ENCODE results near the gene EFCAB7. TPM values are rescaled to one million over a fixed set of nuclear protein-coding genes. Genes with fewer than 3 reads are reported as not detected.

The EFCAB7 gene
- total RNA-seq, 3 donors from 2014 or later = 5.6 to 15.1 (median 12.5) TPM

DNA sequence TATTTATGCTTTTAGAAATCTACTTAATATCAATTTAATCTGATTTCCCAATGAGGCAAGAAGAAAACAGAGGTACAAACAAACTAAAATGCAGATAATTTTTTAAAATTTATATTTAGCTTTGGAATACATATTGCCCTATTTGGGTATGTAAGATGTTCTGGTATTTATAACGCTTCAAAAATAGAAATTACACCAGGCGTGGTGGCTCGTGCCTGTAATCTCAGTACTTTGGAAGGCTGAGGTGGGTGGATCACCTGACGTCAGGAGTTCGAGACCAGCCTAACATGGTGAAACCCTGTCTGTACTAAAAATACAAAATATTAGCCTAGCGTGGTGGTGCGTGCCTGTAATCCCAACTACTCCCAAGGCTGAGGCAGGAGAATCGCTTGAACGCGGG, 13.6 kb upstream of the EFCAB7 start:
- Histone ChIP-seq H3K9me3 (no peaks in the 10 kb centered on the region), H3K36me3 (no peaks in the 10 kb centered on the region), H3K4me1 (no peaks in the 10 kb centered on the region), H3K27ac (no peak overlapping the region), H3K27me3 (no peaks in the 10 kb centered on the region), H3K4me3 (no peak overlapping the region)
- DNase-seq (ENCODE audit: low spot score in 2 of 2) = no peak
- TF ChIP-seq, protein P1, sequence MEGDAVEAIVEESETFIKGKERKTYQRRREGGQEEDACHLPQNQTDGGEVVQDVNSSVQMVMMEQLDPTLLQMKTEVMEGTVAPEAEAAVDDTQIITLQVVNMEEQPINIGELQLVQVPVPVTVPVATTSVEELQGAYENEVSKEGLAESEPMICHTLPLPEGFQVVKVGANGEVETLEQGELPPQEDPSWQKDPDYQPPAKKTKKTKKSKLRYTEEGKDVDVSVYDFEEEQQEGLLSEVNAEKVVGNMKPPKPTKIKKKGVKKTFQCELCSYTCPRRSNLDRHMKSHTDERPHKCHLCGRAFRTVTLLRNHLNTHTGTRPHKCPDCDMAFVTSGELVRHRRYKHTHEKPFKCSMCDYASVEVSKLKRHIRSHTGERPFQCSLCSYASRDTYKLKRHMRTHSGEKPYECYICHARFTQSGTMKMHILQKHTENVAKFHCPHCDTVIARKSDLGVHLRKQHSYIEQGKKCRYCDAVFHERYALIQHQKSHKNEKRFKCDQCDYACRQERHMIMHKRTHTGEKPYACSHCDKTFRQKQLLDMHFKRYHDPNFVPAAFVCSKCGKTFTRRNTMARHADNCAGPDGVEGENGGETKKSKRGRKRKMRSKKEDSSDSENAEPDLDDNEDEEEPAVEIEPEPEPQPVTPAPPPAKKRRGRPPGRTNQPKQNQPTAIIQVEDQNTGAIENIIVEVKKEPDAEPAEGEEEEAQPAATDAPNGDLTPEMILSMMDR (IDR thresholded peaks at IDR 0.05) = no peak
- TF ChIP-seq POLR2A (IDR thresholded peaks at IDR 0.05) (no peak), POLR2AphosphoS5 (IDR thresholded peaks at IDR 0.05) (no peak)
- intact Hi-C loops (cut with DNase I; ENCODE audit: low total_unique reads) = no loop called here

DNA sequence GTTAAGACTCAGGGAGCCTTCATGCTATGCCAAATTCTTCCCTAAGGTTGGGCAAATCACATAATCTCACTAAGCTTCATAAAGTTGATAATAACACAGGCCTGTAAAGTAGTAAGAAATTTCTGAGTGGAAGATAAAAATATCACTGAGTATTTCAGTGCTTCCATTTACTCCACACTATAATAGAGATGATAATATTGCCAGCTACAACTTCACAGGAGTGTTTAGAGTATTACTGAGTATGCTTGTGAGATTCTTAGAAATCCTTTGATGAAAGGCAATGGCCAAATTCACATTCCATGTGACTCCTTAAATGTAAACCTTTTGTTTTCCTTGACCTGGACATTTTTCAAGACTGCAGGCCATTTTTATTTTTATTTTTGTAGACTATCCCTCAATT, 10.7 kb upstream of the EFCAB7 start:
- H3K9me3 ChIP-seq = no peaks in the 10 kb centered on the region
- no peaks in the 10 kb centered on the region for H3K4me1 ChIP-seq
- no peaks in the 10 kb centered on the region for H3K27me3 ChIP-seq
- TF ChIP-seq POLR2AphosphoS5 (IDR thresholded peaks at IDR 0.05) (no peak), POLR2A (IDR thresholded peaks at IDR 0.05) (no peak)
- TF ChIP-seq, protein P1 (IDR thresholded peaks at IDR 0.05) = no peak
- intact Hi-C loops (cut with DNase I; ENCODE audit: low total_unique reads) = no loop called here
- DNase-seq (ENCODE audit: low spot score in 2 of 2) = no peak
- no peaks in the 10 kb centered on the region for H3K36me3 ChIP-seq
- H3K4me3 ChIP-seq = no peak overlapping the region
- no peak overlapping the region for H3K27ac ChIP-seq

DNA sequence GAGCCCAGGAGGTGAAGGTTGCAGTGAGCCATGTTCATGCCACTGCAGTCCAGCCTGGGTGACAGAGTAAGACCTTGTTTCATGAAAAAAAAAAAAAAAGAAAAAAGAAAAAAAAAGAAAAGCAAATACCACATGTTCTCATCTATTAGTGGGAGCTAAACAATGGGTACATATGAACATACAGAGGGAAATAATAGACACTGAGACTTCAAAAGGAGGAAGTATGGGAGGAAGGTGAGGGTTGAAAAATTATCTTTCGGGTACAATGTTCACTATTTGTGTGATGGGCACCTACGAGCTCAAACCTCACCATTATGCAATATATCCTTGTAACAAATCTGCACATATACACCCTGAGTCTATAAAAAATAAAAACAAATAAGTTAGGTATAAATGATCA, 6.7 kb upstream of the EFCAB7 start:
- no peaks in the 10 kb centered on the region for H3K27me3 ChIP-seq
- no peaks in the 10 kb centered on the region for H3K36me3 ChIP-seq
- H3K27ac ChIP-seq = no peak overlapping the region
- intact Hi-C loops (cut with DNase I; ENCODE audit: low total_unique reads) = no loop called here
- no peaks in the 10 kb centered on the region for H3K4me1 ChIP-seq
- TF ChIP-seq POLR2A (IDR thresholded peaks at IDR 0.05) (no peak), POLR2AphosphoS5 (IDR thresholded peaks at IDR 0.05) (no peak)
- TF ChIP-seq, protein P1 (IDR thresholded peaks at IDR 0.05) = no peak
- H3K9me3 ChIP-seq = no peaks in the 10 kb centered on the region
- DNase-seq (ENCODE audit: low spot score in 2 of 2) = no peak
- H3K4me3 ChIP-seq = no peak overlapping the region

DNA sequence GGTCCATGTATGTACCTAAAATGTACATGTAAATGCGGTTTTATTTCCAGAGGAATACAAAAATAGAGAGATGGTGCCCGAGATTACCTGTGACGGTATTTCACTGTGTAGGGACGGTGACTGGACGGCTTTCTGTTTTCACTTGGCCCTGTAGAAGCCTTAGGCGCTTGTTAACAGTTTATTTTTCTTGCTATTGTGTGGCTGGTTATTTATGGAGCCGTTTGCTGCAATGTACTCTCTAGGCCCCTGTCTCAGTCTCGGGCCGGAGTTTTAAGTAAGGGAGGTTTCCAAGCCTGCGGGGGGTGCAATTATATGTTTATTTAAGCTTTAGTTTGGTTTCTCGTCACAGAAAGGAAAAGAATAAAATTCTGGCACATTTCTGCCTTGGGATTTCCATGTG, 413 bp downstream of the EFCAB7 start:
- no peak for TF ChIP-seq POLR2A (IDR thresholded peaks at IDR 0.05)
- no peak for TF ChIP-seq POLR2AphosphoS5 (IDR thresholded peaks at IDR 0.05)
- TF ChIP-seq, protein P1 (IDR thresholded peaks at IDR 0.05) = no peak
- Histone ChIP-seq H3K36me3 (no peaks in the 10 kb centered on the region), H3K4me3 (peak overlapping the region; percentile 70 to 79 (median 71)), H3K9me3 (no peaks in the 10 kb centered on the region), H3K27me3 (no peaks in the 10 kb centered on the region), H3K4me1 (peaks cover 0 to 3% of the 10 kb centered on the region in 2 donors), H3K27ac (peak overlapping the region; percentile 94 to 96)
- intact Hi-C loops (cut with DNase I; ENCODE audit: low total_unique reads) = no loop called here
- DNase-seq (ENCODE audit: low spot score in 2 of 2) = no peak

DNA sequence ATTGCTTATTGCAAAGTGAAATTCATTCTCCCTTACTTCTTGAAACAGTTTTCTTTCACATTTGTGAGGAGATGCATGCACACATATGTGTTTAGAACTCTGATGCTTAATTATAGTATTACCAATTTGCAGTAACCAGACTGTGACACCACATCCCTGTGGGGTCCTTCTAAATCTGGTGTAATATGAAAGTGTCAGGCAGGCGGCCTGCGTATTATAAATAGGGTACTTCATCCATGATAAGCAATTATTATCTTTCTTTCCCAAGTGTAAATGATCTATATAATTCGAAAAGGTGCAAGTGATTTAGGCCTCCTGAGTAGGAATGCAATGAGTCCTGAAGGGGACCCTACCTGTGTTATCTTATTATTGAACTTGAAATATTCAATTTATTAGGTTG, 876 bp downstream of the EFCAB7 start:
- no peaks in the 10 kb centered on the region for H3K36me3 ChIP-seq
- intact Hi-C loops (cut with DNase I; ENCODE audit: low total_unique reads) = no loop called here
- no peak for DNase-seq (ENCODE audit: low spot score in 2 of 2)
- no peaks in the 10 kb centered on the region for H3K9me3 ChIP-seq
- H3K27ac ChIP-seq = peak overlapping the region; percentile 94 to 96
- peaks cover 0 to 3% of the 10 kb centered on the region in 2 donors for H3K4me1 ChIP-seq
- no peaks in the 10 kb centered on the region for H3K27me3 ChIP-seq
- TF ChIP-seq, protein P1 (IDR thresholded peaks at IDR 0.05) = no peak
- TF ChIP-seq POLR2AphosphoS5 (IDR thresholded peaks at IDR 0.05) = no peak
- TF ChIP-seq POLR2A (IDR thresholded peaks at IDR 0.05) = no peak
- H3K4me3 ChIP-seq = peak overlapping the region; percentile 70 to 79 (median 71)

Data from breast epithelium (tissue), 4 donors.